ENCODE results near the gene LDLRAD4.

The LDLRAD4 gene

GRCh38 chr18:13232086-13232917 lies 13.7 kb downstream of the LDLRAD4 start:
- no peak for DNase-seq

GRCh38 chr18:13232971-13233786 lies 14.6 kb downstream of the LDLRAD4 start:
- DNase-seq: no peak

- DNase-seq: no peak
Observed at GRCh38 chr18:13233787-13234783, 15.5 kb downstream of the LDLRAD4 start.

- no peak for DNase-seq
Observed at GRCh38 chr18:13235421-13235831, 16.9 kb downstream of the LDLRAD4 start.

GRCh38 chr18:13235981-13236380 lies 17.4 kb downstream of the LDLRAD4 start:
- no peak for DNase-seq

- DNase-seq: no peak
Observed at GRCh38 chr18:13236411-13236810, 17.9 kb downstream of the LDLRAD4 start.

GRCh38 chr18:13237073-13237472 lies 18.5 kb downstream of the LDLRAD4 start:
- DNase-seq: no peak

- DNase-seq: no peak
Observed at GRCh38 chr18:13237641-13238040, 19.1 kb downstream of the LDLRAD4 start.

GRCh38 chr18:13239171-13239956 lies 20.8 kb downstream of the LDLRAD4 start:
- no peak for DNase-seq

- no peak for DNase-seq
Observed at GRCh38 chr18:13240060-13240725, 21.6 kb downstream of the LDLRAD4 start.

- DNase-seq: no peak
Observed at GRCh38 chr18:13241083-13241892, 22.7 kb downstream of the LDLRAD4 start.

- DNase-seq: no peak
Observed at GRCh38 chr18:13241893-13242175, 23.3 kb downstream of the LDLRAD4 start.

GRCh38 chr18:13242797-13243196 lies 24.2 kb downstream of the LDLRAD4 start:
- DNase-seq: no peak

- DNase-seq: no peak
Observed at GRCh38 chr18:13243363-13243762, 24.8 kb downstream of the LDLRAD4 start.

GRCh38 chr18:13244135-13244534 lies 25.6 kb downstream of the LDLRAD4 start:
- DNase-seq: no peak

GRCh38 chr18:13245481-13246000 lies 27.0 kb downstream of the LDLRAD4 start:
- DNase-seq: no peak

- DNase-seq: no peak
Observed at GRCh38 chr18:13246121-13246520, 27.6 kb downstream of the LDLRAD4 start.

- DNase-seq: no peak
Observed at GRCh38 chr18:13246591-13246990, 28.0 kb downstream of the LDLRAD4 start.

- no peak for DNase-seq
Observed at GRCh38 chr18:13247506-13247905, 28.9 kb downstream of the LDLRAD4 start.

- DNase-seq: no peak
Observed at GRCh38 chr18:13252686-13253410, 34.3 kb downstream of the LDLRAD4 start.
